ENCODE results near the gene MAP1S. TPM values are rescaled to one million over a fixed set of nuclear protein-coding genes. Genes with fewer than 3 reads are reported as not detected.

The MAP1S gene
- total and polyA plus RNA-seq, 2 of the 13 experiments (the other 11 are each of a cell fraction or from before 2014, with no cell fraction given): 3.8 to 7.3 TPM

DNA sequence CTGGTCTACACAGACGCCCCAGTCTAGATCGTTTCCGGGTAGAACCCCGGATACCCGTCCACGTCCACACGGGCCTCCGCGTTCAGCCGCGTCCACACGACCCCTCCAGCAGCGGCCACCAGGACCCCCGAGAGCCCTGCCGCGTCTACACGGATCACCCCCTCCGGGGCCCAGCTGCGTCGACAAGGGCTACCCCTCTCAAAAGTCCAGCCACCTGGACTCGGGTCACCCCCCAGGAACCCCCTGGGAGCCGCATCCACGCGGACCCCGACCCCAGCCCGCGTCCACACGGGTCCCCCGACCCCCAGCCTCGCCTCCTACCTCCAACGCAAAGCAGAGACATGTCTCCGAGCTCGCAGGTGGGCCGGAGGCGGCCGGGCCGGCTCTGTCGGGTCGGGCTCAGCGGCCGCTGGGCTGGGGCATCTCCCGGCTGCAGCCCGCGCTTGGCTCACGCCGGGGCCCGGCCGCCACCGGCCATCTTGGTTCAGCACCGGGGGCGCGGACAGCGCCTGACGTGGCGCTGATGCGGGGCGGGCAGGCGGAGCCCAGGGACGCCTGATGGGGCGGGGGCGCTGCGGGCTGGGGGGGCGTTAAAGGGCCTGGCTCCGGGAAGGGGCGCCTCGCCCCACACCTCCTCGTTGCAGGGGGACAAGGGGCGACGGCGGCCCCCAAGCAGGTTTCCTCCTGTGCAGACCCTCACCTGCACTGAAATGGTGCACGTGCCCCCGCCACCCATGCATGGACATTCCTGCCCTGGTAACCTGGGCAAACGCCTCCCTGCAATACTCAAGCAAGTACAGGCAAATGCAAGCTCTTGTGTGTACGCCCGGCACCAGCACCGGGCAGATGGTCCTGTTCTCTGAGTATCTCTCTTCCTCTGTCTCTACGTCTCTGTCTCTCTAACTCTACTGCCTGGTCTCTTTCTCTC, 31.2 kb upstream of the MAP1S start, which contains the start of gene UNC13A (continued):
- TF ChIP-seq, protein P1, sequence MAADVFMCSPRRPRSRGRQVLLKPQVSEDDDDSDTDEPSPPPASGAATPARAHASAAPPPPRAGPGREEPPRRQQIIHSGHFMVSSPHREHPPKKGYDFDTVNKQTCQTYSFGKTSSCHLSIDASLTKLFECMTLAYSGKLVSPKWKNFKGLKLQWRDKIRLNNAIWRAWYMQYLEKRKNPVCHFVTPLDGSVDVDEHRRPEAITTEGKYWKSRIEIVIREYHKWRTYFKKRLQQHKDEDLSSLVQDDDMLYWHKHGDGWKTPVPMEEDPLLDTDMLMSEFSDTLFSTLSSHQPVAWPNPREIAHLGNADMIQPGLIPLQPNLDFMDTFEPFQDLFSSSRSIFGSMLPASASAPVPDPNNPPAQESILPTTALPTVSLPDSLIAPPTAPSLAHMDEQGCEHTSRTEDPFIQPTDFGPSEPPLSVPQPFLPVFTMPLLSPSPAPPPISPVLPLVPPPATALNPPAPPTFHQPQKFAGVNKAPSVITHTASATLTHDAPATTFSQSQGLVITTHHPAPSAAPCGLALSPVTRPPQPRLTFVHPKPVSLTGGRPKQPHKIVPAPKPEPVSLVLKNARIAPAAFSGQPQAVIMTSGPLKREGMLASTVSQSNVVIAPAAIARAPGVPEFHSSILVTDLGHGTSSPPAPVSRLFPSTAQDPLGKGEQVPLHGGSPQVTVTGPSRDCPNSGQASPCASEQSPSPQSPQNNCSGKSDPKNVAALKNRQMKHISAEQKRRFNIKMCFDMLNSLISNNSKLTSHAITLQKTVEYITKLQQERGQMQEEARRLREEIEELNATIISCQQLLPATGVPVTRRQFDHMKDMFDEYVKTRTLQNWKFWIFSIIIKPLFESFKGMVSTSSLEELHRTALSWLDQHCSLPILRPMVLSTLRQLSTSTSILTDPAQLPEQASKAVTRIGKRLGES (CRISPR knock-in tag; IDR thresholded peaks at IDR 0.05; ENCODE audit: borderline replicate concordance): peak; percentile 46; the same call in 1 of the 2 replicates
- 0 out of 2 replicates have a peak, but pooled peaks have one; percentile 52 for TF ChIP-seq ZNF879 (CRISPR knock-in tag; IDR thresholded peaks at IDR 0.05)
- peak; percentile 30; the same call in 1 of the 2 replicates for TF ChIP-seq ZNF33B (CRISPR knock-in tag; IDR thresholded peaks at IDR 0.05)
- TF ChIP-seq MXD3 (CRISPR knock-in tag; IDR thresholded peaks at IDR 0.05): peak; percentile 64; the same call in 1 of the 2 replicates
- TF ChIP-seq GMEB2 (CRISPR knock-in tag; IDR thresholded peaks at IDR 0.05; ENCODE audit: low read depth): no peak
- no peak for TF ChIP-seq DMTF1 (CRISPR knock-in tag; IDR thresholded peaks at IDR 0.05)
- TF ChIP-seq ZNF687 (CRISPR knock-in tag; IDR thresholded peaks at IDR 0.05): peak; percentile 50
- no peak for TF ChIP-seq SMARCE1 (IDR thresholded peaks at IDR 0.05; ENCODE audit: borderline replicate concordance)
- TF ChIP-seq ISX (CRISPR knock-in tag; conservative IDR thresholded peaks at IDR 0.05): no peak
- TF ChIP-seq, protein P2, sequence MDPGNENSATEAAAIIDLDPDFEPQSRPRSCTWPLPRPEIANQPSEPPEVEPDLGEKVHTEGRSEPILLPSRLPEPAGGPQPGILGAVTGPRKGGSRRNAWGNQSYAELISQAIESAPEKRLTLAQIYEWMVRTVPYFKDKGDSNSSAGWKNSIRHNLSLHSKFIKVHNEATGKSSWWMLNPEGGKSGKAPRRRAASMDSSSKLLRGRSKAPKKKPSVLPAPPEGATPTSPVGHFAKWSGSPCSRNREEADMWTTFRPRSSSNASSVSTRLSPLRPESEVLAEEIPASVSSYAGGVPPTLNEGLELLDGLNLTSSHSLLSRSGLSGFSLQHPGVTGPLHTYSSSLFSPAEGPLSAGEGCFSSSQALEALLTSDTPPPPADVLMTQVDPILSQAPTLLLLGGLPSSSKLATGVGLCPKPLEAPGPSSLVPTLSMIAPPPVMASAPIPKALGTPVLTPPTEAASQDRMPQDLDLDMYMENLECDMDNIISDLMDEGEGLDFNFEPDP (CRISPR knock-in tag; conservative IDR thresholded peaks at IDR 0.05): no peak
- TF ChIP-seq ZNF264 (CRISPR knock-in tag; IDR thresholded peaks at IDR 0.05): 0 out of 2 replicates have a peak, but pooled peaks have one; percentile 35
- no peak for TF ChIP-seq SNAPC2 (CRISPR knock-in tag; IDR thresholded peaks at IDR 0.05)
- no peak for TF ChIP-seq MYNN (CRISPR knock-in tag; IDR thresholded peaks at IDR 0.05; ENCODE audit: low read depth)
- TF ChIP-seq IRF2 (CRISPR knock-in tag; IDR thresholded peaks at IDR 0.05): 0 out of 2 replicates have a peak, but pooled peaks have one; percentile 29
